ENCODE measurements around the gene YTHDF1. TPM values are rescaled to one million over a fixed set of nuclear protein-coding genes. Genes with fewer than 3 reads are reported as not detected.

Gene YTHDF1
- total RNA-seq, 1 donor from 2014 or later: 32.6 TPM

DNA sequence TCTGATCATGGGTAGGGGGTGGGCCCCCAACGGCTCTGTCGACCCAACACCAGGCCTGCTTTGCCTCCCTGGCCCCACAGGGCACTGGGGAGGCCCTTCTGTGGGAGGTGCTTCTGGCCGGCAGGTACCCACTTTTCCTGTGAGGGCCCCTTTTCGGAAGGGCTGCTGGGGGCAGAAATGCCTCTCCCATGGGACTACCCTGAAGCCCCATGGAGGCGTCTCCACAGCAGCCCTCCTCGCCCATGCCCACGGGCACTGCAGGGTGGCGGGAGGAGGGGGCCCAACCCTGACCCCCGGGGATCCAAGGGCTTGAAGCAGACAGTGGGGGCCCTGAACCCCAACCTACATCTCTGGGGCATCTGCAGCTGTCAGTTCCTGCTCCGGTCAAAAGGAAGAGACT lies 22.1 kb upstream of the YTHDF1 start:
- no peak for TF ChIP-seq CTCF (IDR thresholded peaks at IDR 0.05)
- intact Hi-C loops (cut with micrococcal nuclease): no loop called here
- H3K9me3 Mint-ChIP-seq: no peaks in the 10 kb centered on the region
- H3K27ac Mint-ChIP-seq: no peak overlapping the region
- ChIA-PET POLR2A (no interaction called here), CTCF (no interaction called here)
- DNase-seq: no peak
- H3K4me3 Mint-ChIP-seq: no peak overlapping the region
- peaks cover 5% of the 10 kb centered on the region for H3K4me1 Mint-ChIP-seq
- H3K27me3 Mint-ChIP-seq: peaks cover 7% of the 10 kb centered on the region
- no peaks in the 10 kb centered on the region for H3K36me3 Mint-ChIP-seq (ENCODE audit: low read depth)
- ATAC-seq (ENCODE audit: low read depth): no peak

DNA sequence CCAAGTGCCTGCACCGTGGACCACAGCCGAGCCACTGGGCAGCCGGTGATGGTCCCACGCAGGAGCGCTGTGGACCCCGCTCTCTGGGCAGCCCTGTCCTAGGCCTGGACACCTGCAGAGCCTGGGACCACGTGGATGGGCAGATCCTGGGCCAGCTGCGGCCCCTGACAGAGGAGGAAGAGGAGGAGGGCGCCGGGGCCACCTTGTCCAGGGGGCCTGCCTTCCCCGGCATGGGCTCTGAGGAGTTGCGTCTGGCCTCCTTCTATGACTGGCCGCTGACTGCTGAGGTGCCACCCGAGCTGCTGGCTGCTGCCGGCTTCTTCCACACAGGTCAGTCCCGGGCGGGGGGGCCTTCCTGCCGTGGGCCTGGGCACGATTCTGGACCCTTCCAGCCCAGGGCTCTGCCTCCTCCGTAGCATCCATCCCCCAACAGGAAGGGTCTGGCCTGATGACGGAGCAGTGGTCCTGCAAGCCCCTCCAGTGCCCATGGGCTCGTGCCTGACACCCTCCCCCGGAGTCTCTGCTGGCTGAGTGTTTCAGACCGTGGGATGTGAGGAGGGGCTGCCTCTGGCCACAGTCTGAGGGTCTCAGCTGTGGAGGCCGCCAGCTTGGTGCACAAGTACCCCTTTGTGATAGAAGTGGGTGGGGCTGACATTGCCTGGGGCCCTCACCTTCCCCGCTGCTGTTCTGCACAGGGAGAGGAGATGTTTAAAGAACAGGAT lies 20.3 kb upstream of the YTHDF1 start:
- CTCF ChIA-PET: interaction anchor here (2.1 kb wide), 1 partner anchor 13 kb away, joined by 8 read pairs; no protein-coding TSS in a partner anchor
- Mint-ChIP-seq H3K4me1 (peaks cover 5% of the 10 kb centered on the region), H3K4me3 (no peak overlapping the region), H3K27ac (no peak overlapping the region), H3K36me3 (ENCODE audit: low read depth) (no peaks in the 10 kb centered on the region), H3K9me3 (no peaks in the 10 kb centered on the region), H3K27me3 (peaks cover 14% of the 10 kb centered on the region)
- POLR2A ChIA-PET: no interaction called here
- no peak for ATAC-seq (ENCODE audit: low read depth)
- TF ChIP-seq CTCF (IDR thresholded peaks at IDR 0.05): no peak
- no peak for DNase-seq
- intact Hi-C loops (cut with micrococcal nuclease): no loop called here

DNA sequence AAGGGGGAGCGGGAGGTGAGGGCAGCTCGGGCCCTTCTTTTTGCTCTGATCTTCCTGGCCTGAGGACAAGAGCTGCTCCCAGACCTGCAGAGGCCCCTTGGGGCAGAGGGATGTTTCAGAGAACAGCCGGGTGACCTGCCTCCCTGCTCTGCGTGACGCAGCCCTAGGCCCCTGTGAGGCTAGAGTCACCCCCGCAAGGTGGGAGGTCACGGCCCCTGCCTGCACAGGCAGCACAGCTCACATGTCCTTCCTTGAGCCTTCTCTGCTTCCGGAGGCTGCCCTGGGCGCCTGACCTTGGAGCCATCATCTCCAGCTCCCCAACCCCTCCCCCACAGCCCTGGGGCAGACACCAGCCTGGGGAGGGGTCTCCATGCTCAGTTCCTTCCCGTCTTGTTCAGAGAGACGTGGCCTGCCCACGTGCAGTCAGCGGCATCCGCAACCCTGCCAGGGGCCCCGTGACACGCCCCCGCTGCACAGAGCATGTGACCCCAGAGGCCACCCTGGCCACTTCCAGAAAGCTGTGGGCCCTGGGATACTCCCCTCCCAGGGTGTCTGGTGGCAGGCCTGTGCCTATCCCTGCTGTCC lies 19.6 kb upstream of the YTHDF1 start, which contains the start of gene BIRC7:
BIRC7 (plus strand) TSS at position 507 of the 585 bp plus-strand sequence. CDS start 192 bp downstream, outside the sequence.
- no peak for TF ChIP-seq CTCF (IDR thresholded peaks at IDR 0.05)
- Mint-ChIP-seq H3K36me3 (ENCODE audit: low read depth) (no peaks in the 10 kb centered on the region), H3K9me3 (no peaks in the 10 kb centered on the region), H3K4me3 (no peak within 1 kb of the TSS), H3K27me3 (peaks cover 17% of the 10 kb centered on the region), H3K27ac (no peak within 1 kb of the TSS), H3K4me1 (peaks cover 8% of the 10 kb centered on the region)
- ATAC-seq (ENCODE audit: low read depth) (no peak), DNase-seq (no peak)
- ChIA-PET POLR2A (no interaction called here), CTCF (interaction anchor here (2.1 kb wide), 1 partner anchor 12 kb away, joined by 8 read pairs; no protein-coding TSS in a partner anchor)
- intact Hi-C loops (cut with micrococcal nuclease): no loop called here

DNA sequence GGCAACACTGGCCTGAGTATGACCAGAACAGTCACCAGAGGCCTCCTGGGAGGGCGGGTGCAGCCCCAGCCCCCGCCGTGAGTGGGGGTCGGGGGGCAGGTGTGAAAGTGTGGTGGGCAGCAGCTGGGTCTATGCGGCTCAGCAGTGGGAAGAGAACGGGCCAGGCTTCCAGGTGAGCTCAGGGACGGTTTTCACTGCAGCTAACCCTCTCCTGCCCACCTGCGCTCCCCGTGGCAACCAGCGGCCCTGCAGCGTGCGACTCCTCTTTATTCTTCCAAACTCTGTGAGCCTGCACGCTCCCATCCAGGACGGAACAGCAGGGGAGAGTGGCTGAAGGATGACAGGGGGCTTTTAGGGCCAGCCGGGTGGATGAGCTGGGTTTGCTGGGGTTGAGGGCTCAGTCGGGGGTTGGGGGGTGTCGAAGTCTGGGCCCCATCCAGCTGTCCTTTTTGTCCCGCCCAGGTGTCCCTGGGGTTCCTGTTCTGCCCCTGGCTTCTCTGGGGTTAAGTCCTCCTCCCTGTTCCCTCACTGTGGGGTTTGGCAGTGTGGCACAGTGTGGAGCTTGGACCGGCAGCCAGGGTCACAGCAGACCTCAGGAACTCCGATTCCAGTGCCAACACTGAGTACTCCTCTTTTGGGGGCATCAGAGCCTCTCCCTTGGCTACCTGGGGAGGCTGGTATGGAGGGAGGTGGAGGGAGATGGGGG lies 18.9 kb upstream of the YTHDF1 start:
- no peak for DNase-seq
- H3K36me3 Mint-ChIP-seq (ENCODE audit: low read depth): no peaks in the 10 kb centered on the region
- intact Hi-C loops (cut with micrococcal nuclease): no loop called here
- ChIA-PET CTCF (interaction anchor here (2.1 kb wide), 1 partner anchor 11 kb away, joined by 8 read pairs; no protein-coding TSS in a partner anchor), POLR2A (no interaction called here)
- H3K4me1 Mint-ChIP-seq: peaks cover 8% of the 10 kb centered on the region
- TF ChIP-seq CTCF (IDR thresholded peaks at IDR 0.05): no peak
- H3K4me3 Mint-ChIP-seq: no peak overlapping the region
- no peak overlapping the region for H3K27ac Mint-ChIP-seq
- no peak for ATAC-seq (ENCODE audit: low read depth)
- H3K9me3 Mint-ChIP-seq: no peaks in the 10 kb centered on the region
- H3K27me3 Mint-ChIP-seq: peaks cover 23% of the 10 kb centered on the region

- Mint-ChIP-seq H3K9me3 (no peaks in the 10 kb centered on the region), H3K27me3 (peaks cover 32% of the 10 kb centered on the region), H3K36me3 (ENCODE audit: low read depth) (no peaks in the 10 kb centered on the region), H3K4me3 (no peak overlapping the region), H3K4me1 (peaks cover 8% of the 10 kb centered on the region), H3K27ac (no peak overlapping the region)
- ChIA-PET CTCF (interaction anchor here (1.9 kb wide), 1 partner anchor 10 kb away, joined by 8 read pairs; no protein-coding TSS in a partner anchor), POLR2A (no interaction called here)
- intact Hi-C loops (cut with micrococcal nuclease): no loop called here
- TF ChIP-seq CTCF (IDR thresholded peaks at IDR 0.05): no peak
- ATAC-seq (ENCODE audit: low read depth) (no peak), DNase-seq (no peak)
Measured at GRCh38 chr20:63233924-63234323, 18.0 kb upstream of the YTHDF1 start.

Data from activated B cell treated with CpG ODN at 0.5 μM for 24 hours (primary cell).